Nephron progenitor cell (in vitro differentiated cells): ENCODE measurements around the gene SCAF1.
"Not testable (repeated sequence)": the region's sequence is repeated elsewhere in the genome, so short reads cannot be mapped to it uniquely, and the experiment has no call there.

Experiments
- DNase-seq: peaks from one replicate; pipeline ENCODE4 v3.0.0; 2021
- H3K27ac Mint-ChIP-seq: 2 replicates; pipeline ENCODE4 v1.8.0; 2021; ENCODE audit warnings: mild to moderate bottlenecking, moderate library complexity, mixed read lengths
- H3K27me3 Mint-ChIP-seq: 2 replicates; pipeline ENCODE4 v1.8.0; 2021; ENCODE audit warnings: mild to moderate bottlenecking, low read depth, mixed read lengths; ENCODE audit not compliant: poor library complexity
- H3K36me3 Mint-ChIP-seq: 2 replicates; pipeline ENCODE4 v1.8.0; 2021; ENCODE audit warnings: low read depth, mixed read lengths
- H3K4me1 Mint-ChIP-seq: 2 replicates; pipeline ENCODE4 v1.8.0; 2021; ENCODE audit warnings: mixed read lengths
- H3K4me3 Mint-ChIP-seq: 2 replicates; pipeline ENCODE4 v1.8.0; 2021; ENCODE audit warnings: mild to moderate bottlenecking, moderate library complexity, mixed read lengths
- H3K9me3 Mint-ChIP-seq: 2 replicates; pipeline ENCODE4 v1.8.0; 2021; ENCODE audit warnings: mild to moderate bottlenecking, moderate library complexity, mixed read lengths
- TF ChIP-seq, protein P1 (sequence below): fragments of 200-600 bp; sonication (generic); IDR thresholded peaks from 2 replicates; pipeline ENCODE4 v1.5.0; 2021; ENCODE audit warnings: antibody characterized with exemption

SCAF1 gene

DNA sequence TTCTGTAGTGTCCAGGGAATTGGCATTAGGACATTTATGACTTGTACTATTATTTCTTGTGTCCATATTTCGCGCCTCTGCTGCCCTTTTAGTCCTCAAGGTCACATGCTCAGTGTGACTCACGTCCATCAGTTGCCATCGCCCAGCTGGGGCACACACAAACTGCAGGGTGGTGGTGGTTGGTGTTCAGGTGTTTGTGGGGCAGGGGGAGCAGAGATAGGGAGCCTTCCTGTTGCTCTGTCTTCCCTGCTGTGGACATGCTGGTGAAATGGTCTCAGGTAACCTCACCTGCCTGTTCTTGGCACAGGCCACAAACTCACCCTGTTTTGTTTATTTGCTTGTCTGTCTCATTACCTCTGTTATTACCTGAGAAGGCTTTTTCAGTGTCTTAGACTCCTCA, 28.6 kb upstream of the SCAF1 start:
- no peak for DNase-seq
- no peak overlapping the region for H3K4me3 Mint-ChIP-seq
- peaks cover 62% of the 10 kb centered on the region for H3K36me3 Mint-ChIP-seq
- H3K9me3 Mint-ChIP-seq, result no peaks in the 10 kb centered on the region
- H3K4me1 Mint-ChIP-seq, result no peaks in the 10 kb centered on the region
- peak overlapping the region; percentile 72 for H3K27ac Mint-ChIP-seq
- TF ChIP-seq, protein P1, sequence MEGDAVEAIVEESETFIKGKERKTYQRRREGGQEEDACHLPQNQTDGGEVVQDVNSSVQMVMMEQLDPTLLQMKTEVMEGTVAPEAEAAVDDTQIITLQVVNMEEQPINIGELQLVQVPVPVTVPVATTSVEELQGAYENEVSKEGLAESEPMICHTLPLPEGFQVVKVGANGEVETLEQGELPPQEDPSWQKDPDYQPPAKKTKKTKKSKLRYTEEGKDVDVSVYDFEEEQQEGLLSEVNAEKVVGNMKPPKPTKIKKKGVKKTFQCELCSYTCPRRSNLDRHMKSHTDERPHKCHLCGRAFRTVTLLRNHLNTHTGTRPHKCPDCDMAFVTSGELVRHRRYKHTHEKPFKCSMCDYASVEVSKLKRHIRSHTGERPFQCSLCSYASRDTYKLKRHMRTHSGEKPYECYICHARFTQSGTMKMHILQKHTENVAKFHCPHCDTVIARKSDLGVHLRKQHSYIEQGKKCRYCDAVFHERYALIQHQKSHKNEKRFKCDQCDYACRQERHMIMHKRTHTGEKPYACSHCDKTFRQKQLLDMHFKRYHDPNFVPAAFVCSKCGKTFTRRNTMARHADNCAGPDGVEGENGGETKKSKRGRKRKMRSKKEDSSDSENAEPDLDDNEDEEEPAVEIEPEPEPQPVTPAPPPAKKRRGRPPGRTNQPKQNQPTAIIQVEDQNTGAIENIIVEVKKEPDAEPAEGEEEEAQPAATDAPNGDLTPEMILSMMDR, result no peak
- H3K27me3 Mint-ChIP-seq, result no peaks in the 10 kb centered on the region

DNA sequence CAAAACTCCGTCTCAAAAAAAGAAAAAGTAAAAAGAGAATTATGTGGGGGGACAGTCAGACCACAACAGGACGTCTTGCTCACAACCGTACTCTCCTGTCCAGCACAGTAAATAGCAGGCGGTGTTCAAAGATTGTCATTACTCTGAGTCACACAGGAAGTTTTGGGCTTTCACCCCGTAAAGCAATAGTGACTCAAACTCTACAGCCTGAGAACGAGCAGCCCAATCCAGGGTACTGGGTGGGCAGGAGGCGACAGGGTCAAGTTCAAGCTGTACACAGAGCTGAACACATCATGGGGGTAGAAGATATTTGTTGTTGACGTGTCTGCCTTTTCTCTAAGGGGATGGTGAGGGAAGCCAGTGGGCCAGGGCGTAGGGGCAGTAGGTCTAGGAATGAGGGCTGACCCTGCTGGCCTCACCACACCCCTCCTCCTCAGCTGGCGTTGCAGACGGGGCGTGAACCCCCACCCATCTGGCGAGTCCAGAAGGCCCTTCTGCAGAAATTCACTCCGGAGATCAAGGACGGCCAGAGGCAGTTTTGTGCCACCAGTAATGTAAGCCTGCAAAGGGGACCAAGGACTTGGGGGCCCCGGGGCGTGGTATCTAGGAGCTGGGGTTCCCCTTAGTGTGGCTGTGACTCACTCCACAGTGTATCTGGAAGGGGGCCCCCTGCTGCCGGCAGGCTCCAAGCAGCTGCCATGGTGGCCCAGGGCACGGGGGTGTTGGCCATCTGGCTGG, 27.7 kb upstream of the SCAF1 start:
- no peaks in the 10 kb centered on the region for H3K4me1 Mint-ChIP-seq

DNA sequence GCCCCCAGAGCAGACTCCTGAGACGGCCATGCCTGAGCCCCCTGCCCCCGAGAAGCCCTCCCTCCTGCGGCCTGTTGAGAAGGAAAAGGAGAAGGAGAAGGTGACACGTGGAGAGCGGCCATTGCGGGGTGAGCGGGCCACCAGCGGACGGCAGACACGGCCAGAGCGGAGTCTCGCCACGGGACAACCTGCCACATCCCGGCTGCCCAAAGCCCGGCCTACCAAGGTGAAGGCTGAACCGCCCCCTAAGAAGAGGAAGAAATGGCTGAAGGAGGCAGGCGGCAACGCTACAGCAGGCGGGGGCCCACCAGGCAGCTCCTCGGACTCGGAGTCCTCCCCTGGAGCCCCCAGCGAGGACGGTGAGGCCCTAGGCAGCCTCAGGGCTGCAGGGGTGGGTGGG, 26.1 kb upstream of the SCAF1 start:
- Mint-ChIP-seq H3K4me3 (no peak overlapping the region), H3K27me3 (no peaks in the 10 kb centered on the region), H3K9me3 (no peaks in the 10 kb centered on the region), H3K36me3 (peaks cover 53% of the 10 kb centered on the region), H3K27ac (no peak overlapping the region), H3K4me1 (no peaks in the 10 kb centered on the region)
- no peak for DNase-seq
- TF ChIP-seq, protein P1, result no peak

More for the DNA sequence above, 27.7 kb upstream of the SCAF1 start:
- TF ChIP-seq, protein P1, result no peak
- peak overlapping the region; percentile 90 for H3K27ac Mint-ChIP-seq
- H3K27me3 Mint-ChIP-seq, result no peaks in the 10 kb centered on the region
- peaks cover 62% of the 10 kb centered on the region for H3K36me3 Mint-ChIP-seq
- H3K9me3 Mint-ChIP-seq, result no peaks in the 10 kb centered on the region
- DNase-seq, result no peak
- no peak overlapping the region for H3K4me3 Mint-ChIP-seq

DNA sequence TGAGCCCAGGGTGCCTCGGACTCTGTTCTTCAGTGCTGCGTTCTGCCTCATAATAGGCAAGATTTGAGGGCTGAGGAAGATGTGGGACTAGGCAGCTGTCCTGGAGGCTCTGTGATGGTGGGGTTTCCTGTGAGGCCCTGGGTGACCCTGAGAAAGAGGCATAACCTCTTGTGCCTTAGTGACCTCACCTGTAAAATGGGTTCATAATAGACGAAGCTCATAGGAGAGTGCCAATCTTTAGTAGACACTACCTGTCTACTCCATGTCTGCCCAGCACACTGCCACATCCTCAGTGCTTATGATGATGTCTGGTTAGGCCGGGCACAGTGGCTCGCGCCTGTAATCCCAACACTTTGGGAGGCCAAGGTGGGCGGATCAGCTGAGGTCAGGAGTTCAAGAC, 25.5 kb upstream of the SCAF1 start:
- H3K27ac Mint-ChIP-seq, result no peak overlapping the region
- H3K9me3 Mint-ChIP-seq, result no peaks in the 10 kb centered on the region
- H3K4me1 Mint-ChIP-seq, result no peaks in the 10 kb centered on the region
- TF ChIP-seq, protein P1, result no peak
- H3K27me3 Mint-ChIP-seq, result no peaks in the 10 kb centered on the region
- H3K36me3 Mint-ChIP-seq, result peaks cover 53% of the 10 kb centered on the region
- H3K4me3 Mint-ChIP-seq, result no peak overlapping the region
- DNase-seq, result no peak

DNA sequence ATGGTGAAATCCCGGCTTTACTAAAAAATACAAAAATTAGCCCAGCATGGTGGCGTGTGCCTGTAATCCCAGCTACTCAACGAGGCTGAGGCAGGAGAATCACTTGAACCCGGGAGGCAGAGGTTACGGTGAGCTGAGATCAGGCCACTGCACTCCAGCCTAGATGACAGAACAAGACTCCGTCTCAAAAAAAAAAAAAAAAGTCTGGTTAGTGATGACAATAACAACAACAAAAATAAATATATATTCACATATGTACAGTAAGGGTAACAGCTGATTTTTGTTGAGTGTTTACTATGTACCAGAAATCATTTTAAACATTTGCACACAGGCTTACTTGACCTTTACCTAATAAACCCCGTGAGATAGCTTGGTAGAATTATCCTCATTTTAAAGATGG, 25.1 kb upstream of the SCAF1 start:
- H3K27ac Mint-ChIP-seq, result no peak overlapping the region
- DNase-seq, result no peak
- no peaks in the 10 kb centered on the region for H3K9me3 Mint-ChIP-seq
- peaks cover under 1% of the 10 kb centered on the region for H3K27me3 Mint-ChIP-seq
- TF ChIP-seq, protein P1, result no peak
- no peaks in the 10 kb centered on the region for H3K4me1 Mint-ChIP-seq
- no peak overlapping the region for H3K4me3 Mint-ChIP-seq
- H3K36me3 Mint-ChIP-seq, result peaks cover 57% of the 10 kb centered on the region

DNA sequence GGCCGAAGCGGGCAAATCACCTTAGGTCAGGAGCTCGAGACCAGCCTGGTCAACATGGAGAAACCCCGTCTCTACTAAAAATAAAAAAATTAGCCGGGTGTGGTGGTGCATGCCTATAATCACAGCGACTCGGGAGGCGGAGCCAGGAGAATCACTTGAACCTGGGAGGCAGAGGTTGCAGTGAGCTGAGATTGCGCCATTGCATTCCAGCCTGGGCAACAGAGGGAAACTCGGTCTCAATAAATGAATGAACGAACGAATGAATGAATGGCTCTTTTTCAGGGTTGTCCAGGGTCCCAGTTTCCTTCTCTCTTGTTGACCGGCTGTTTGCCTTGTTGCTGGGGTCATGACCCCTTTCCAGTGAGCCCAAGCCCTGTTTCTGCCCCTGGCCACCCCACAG, 24.1 kb upstream of the SCAF1 start:
- H3K27ac Mint-ChIP-seq, H3K4me1 Mint-ChIP-seq, DNase-seq, H3K9me3 Mint-ChIP-seq, H3K4me3 Mint-ChIP-seq, H3K27me3 Mint-ChIP-seq: not testable (repeated sequence)
- H3K36me3 Mint-ChIP-seq, result peaks cover 63% of the 10 kb centered on the region
